Measurements from ENCODE around the gene TMEM220.

- TF ChIP-seq CTCF (conservative IDR thresholded peaks at IDR 0.05; ENCODE audit: low read length) (no peak), EZH2phosphoT487 (IDR thresholded peaks at IDR 0.05; ENCODE audit: borderline replicate concordance) (no peak)
Measured at GRCh38 chr17:10664571-10664970, 65.3 kb downstream of the TMEM220 start.
